Keratinocyte (primary cell): Measurements from ENCODE around the gene AKAP8L. TPM values are rescaled to one million over a fixed set of nuclear protein-coding genes. Genes with fewer than 3 reads are reported as not detected.

Experiments
- DNase-seq: peaks from one replicate; pipeline ENCODE4 v3.0.0-alpha.2; 2011; ENCODE audit warnings: low read depth, missing footprints, low spot score
- FAIRE-seq: peaks from 2 replicates; lab custom pipeline; 2011; peaks lifted over from hg19 to GRCh38; lab: Jason Lieb, UNC
- H2AFZ ChIP-seq: 2 replicates; pipeline ENCODE4 v1.6.0; 2012; ENCODE audit warnings: low read length, control low read depth, inconsistent platforms; ENCODE audit not compliant: control insufficient read depth
- H3K27ac ChIP-seq: 2 replicates; pipeline ENCODE4 v1.5.1; 2011; ENCODE audit warnings: low read length; ENCODE audit not compliant: control insufficient read depth, insufficient read depth
- H3K27me3 ChIP-seq: 3 replicates; pipeline ENCODE4 v1.6.0; 2011; ENCODE audit warnings: low read length; ENCODE audit not compliant: control insufficient read depth, insufficient read depth; ENCODE audit errors: extremely low read depth
- H3K36me3 ChIP-seq, 2 experiments: 2 replicates in 1 of 2; 3 replicates in 1 of 2; pipeline ENCODE4 v1.5.1; 2011; ENCODE audit warnings: low read length in 2 of 2, mild to moderate bottlenecking in 1 of 2; ENCODE audit not compliant: control insufficient read depth in 2 of 2, insufficient read depth in 2 of 2; ENCODE audit errors: extremely low read depth in 1 of 2
- H3K4me1 ChIP-seq: 3 replicates; pipeline ENCODE4 v1.5.1; 2011; ENCODE audit warnings: low read length; ENCODE audit not compliant: control insufficient read depth, insufficient read depth; ENCODE audit errors: extremely low read depth
- H3K4me2 ChIP-seq: 3 replicates; pipeline ENCODE4 v1.6.0; 2011; ENCODE audit warnings: low read depth, low read length; ENCODE audit not compliant: control insufficient read depth, insufficient read depth; ENCODE audit errors: extremely low read depth
- H3K4me3 ChIP-seq, 3 experiments: fragments of 200-600 bp in 1 of 3; sonication (generic) in 1 of 3; 2 replicates in 2 of 3; 3 replicates in 1 of 3; pipeline ENCODE4 v1.5.1; 2011 to 2016; ENCODE audit warnings: low read length in 3 of 3, mild to moderate bottlenecking in 3 of 3, control low read depth in 2 of 3, inconsistent platforms in 1 of 3, low read depth in 1 of 3, mixed read lengths in 1 of 3, mixed run types in 1 of 3, moderate library complexity in 1 of 3; ENCODE audit not compliant: control insufficient read depth in 2 of 3, insufficient read depth in 2 of 3; ENCODE audit errors: extremely low read depth in 1 of 3
- H3K79me2 ChIP-seq: 2 replicates; pipeline ENCODE4 v1.6.0; 2012; ENCODE audit warnings: low read length; ENCODE audit not compliant: control insufficient read depth, insufficient read depth
- H3K9ac ChIP-seq: 3 replicates; pipeline ENCODE4 v1.6.0; 2011; ENCODE audit warnings: low read length; ENCODE audit not compliant: control insufficient read depth, insufficient read depth; ENCODE audit errors: extremely low read depth
- H3K9me1 ChIP-seq: 3 replicates; pipeline ENCODE4 v1.6.0; 2011; ENCODE audit warnings: low read length; ENCODE audit not compliant: control insufficient read depth, insufficient read depth; ENCODE audit errors: extremely low read depth
- H3K9me3 ChIP-seq: 2 replicates; pipeline ENCODE4 v1.5.1; 2012; ENCODE audit warnings: low read depth, low read length; ENCODE audit not compliant: control insufficient read depth
- H4K20me1 ChIP-seq: 3 replicates; pipeline ENCODE4 v1.6.0; 2011; ENCODE audit warnings: low read length; ENCODE audit not compliant: control insufficient read depth, insufficient read depth; ENCODE audit errors: extremely low read depth
- CTCF ChIP-seq, 3 experiments: IDR thresholded peaks in 1 of 3; conservative IDR thresholded peaks in 1 of 3; optimal IDR thresholded peaks in 1 of 3; 2 replicates in 2 of 3; 3 replicates in 1 of 3; pipeline versions ENCODE3 to v1.5.1; 2011; ENCODE audit warnings: low read length in 3 of 3, mild to moderate bottlenecking in 3 of 3, moderate library complexity in 2 of 3, control low read depth in 1 of 3, inconsistent platforms in 1 of 3; ENCODE audit not compliant: insufficient read depth in 2 of 3; ENCODE audit errors: extremely low read depth in 1 of 3
- EZH2 ChIP-seq: IDR thresholded peaks from one replicate; pipeline ENCODE4 v1.6.1; 2012; ENCODE audit warnings: inconsistent platforms, mild to moderate bottlenecking, low read length, moderate library complexity
- dilution Hi-C: fragments of 300-500 bp; cut with MboI; formaldehyde crosslinking; loops from one replicate; pipeline ENCODE4 v1.7.0; 2020; ENCODE audit warnings: low sequenced_read_pairs; ENCODE audit not compliant: extremely low pct_ligation_motif_present
- polyA plus RNA-seq, 5 experiments: library from polyadenylated mRNA; depleted of rRNA in 3 of 5; stranded (reverse) in 3 of 5; stranded (forward) in 1 of 5; unstranded in 1 of 5; fragments of >200 nt; gene quantifications; 1 replicate in 1 of 5; 2 replicates in 3 of 5; 3 replicates in 1 of 5; pipeline versions ENCODE4 v1.2.1 to v1.2.3, GENCODE V29; 2011 to 2012; ENCODE audit warnings: missing spikeins in 2 of 5, low read depth in 1 of 5, low replicate concordance in 1 of 5

AKAP8L gene
- polyA plus RNA-seq, 1 donor (not counting 4 experiments of a cell fraction or from before 2014, with no cell fraction given), result 48.2 TPM

- no peak for TF ChIP-seq CTCF (optimal IDR thresholded peaks at IDR 0.05 in 1 of 3, IDR thresholded peaks at IDR 0.05 in 1 of 3, conservative IDR thresholded peaks at IDR 0.05 in 1 of 3; ENCODE audit: extremely low read depth in 1 of 3, insufficient read depth in 2 of 3, low read length in 3 of 3)
- Histone ChIP-seq H3K9me1 (no peaks in the 10 kb centered on the region), H3K9me3 (no peaks in the 10 kb centered on the region), H3K27me3 (no peaks in the 10 kb centered on the region), H3K4me3 (peak overlapping the region; percentile 73 to 94 (median 79)), H3K27ac (peak overlapping the region; percentile 69), H3K9ac (peak overlapping the region; percentile 88), H3K4me1 (peaks cover 8% of the 10 kb centered on the region), H2AFZ (peak overlapping the region; percentile 30), H3K4me2 (peak overlapping the region; percentile 97), H4K20me1 (no peaks in the 10 kb centered on the region), H3K36me3 (peaks cover 8 to 22% of the 10 kb centered on the region in 2 experiments), H3K79me2 (peaks cover 48% of the 10 kb centered on the region)
- DNase-seq, result no peak
- dilution Hi-C loops, result no loop called here
- no peak for FAIRE-seq
Observed at GRCh38 chr19:15432018-15432494, 13.3 kb upstream of the AKAP8L start.

GRCh38 chr19:15431396-15432017 lies 12.7 kb upstream of the AKAP8L start:
- FAIRE-seq (no peak), DNase-seq (no peak)
- dilution Hi-C loops, result no loop called here
- H3K4me3 ChIP-seq, result peak overlapping the region; percentile 73 to 94 (median 79)
- H3K9me1 ChIP-seq, result no peaks in the 10 kb centered on the region
- H3K9me3 ChIP-seq, result no peaks in the 10 kb centered on the region
- no peak overlapping the region for H2AFZ ChIP-seq
- peak overlapping the region; percentile 97 for H3K4me2 ChIP-seq
- H3K27me3 ChIP-seq, result no peaks in the 10 kb centered on the region
- peak overlapping the region; percentile 88 for H3K9ac ChIP-seq
- H3K79me2 ChIP-seq, result peaks cover 48% of the 10 kb centered on the region
- peaks cover 8% of the 10 kb centered on the region for H3K4me1 ChIP-seq
- TF ChIP-seq CTCF (optimal IDR thresholded peaks at IDR 0.05 in 1 of 3, IDR thresholded peaks at IDR 0.05 in 1 of 3, conservative IDR thresholded peaks at IDR 0.05 in 1 of 3; ENCODE audit: extremely low read depth in 1 of 3, insufficient read depth in 2 of 3, low read length in 3 of 3), result no peak
- no peak for TF ChIP-seq EZH2
- no peaks in the 10 kb centered on the region for H4K20me1 ChIP-seq
- H3K36me3 ChIP-seq, result peaks cover 12 to 25% of the 10 kb centered on the region in 2 experiments
- peak overlapping the region; percentile 69 for H3K27ac ChIP-seq
